Measurements from ENCODE around the gene BSN. TPM values are rescaled to one million over a fixed set of nuclear protein-coding genes. Genes with fewer than 3 reads are reported as not detected.

BSN gene
- total and polyA plus RNA-seq, 2 experiments from 2014 or later, result 0.50 to 5.1 TPM

GRCh38 chr3:49663831-49664230 is 109.6 kb downstream of the BSN start:
- Histone ChIP-seq H3K27me3 (ENCODE audit: insufficient read depth) (no peaks in the 10 kb centered on the region), H3K4me2 (no peak overlapping the region)

More at GRCh38 chr3:49663831-49664230, 109.6 kb downstream of the BSN start:
- Histone ChIP-seq H3K36me3 (ENCODE audit: insufficient read depth) (no peaks in the 10 kb centered on the region), H2AFZ (no peak overlapping the region), H3F3A (replicated peaks; ENCODE audit: low read depth) (no peaks in the 10 kb centered on the region), H3K9me2 (ENCODE audit: insufficient read depth) (no peaks in the 10 kb centered on the region), H3K79me2 (replicated peaks; ENCODE audit: insufficient read depth) (no peaks in the 10 kb centered on the region), H3K4me3 (no peak overlapping the region), H4K20me1 (replicated peaks; ENCODE audit: insufficient read depth) (no peaks in the 10 kb centered on the region), H3K27ac (ENCODE audit: low read depth) (no peak overlapping the region), H3K4me1 (ENCODE audit: insufficient read depth) (no peaks in the 10 kb centered on the region)
- no peak overlapping the region for H3K27ac Mint-ChIP-seq
- ATAC-seq, result no peak
- DNase-seq (ENCODE audit: low spot score), result no peak
- peaks cover 21% of the 10 kb centered on the region for H3K4me1 Mint-ChIP-seq
- H3K4me3 Mint-ChIP-seq, result no peak overlapping the region
- H3K9me3 Mint-ChIP-seq, result no peaks in the 10 kb centered on the region
- H3K27me3 Mint-ChIP-seq (ENCODE audit: insufficient read depth, low read depth, poor library complexity), result peaks cover 15% of the 10 kb centered on the region
- TF ChIP-seq CREB1 (CRISPR knock-in tag; IDR thresholded peaks at IDR 0.05; ENCODE audit: low read depth), result no peak
- TF ChIP-seq ZNF331 (CRISPR knock-in tag; IDR thresholded peaks at IDR 0.05; ENCODE audit: low read depth), result no peak
- TF ChIP-seq CTCF (conservative IDR thresholded peaks at IDR 0.05; ENCODE audit: low read depth in 2 of 2), result no peak
- TF ChIP-seq REST (IDR thresholded peaks at IDR 0.05; ENCODE audit: unreplicated experiment), result no peak
- TF ChIP-seq ZNF462 (CRISPR knock-in tag; IDR thresholded peaks at IDR 0.05), result no peak
- no peak for TF ChIP-seq ZNF114 (CRISPR knock-in tag; IDR thresholded peaks at IDR 0.05)
- TF ChIP-seq JUNB (IDR thresholded peaks at IDR 0.05; ENCODE audit: unreplicated experiment), result no peak
- no peak for TF ChIP-seq STAT1 (IDR thresholded peaks at IDR 0.05; ENCODE audit: unreplicated experiment)
- no peak for TF ChIP-seq POLR2AphosphoS5 (IDR thresholded peaks at IDR 0.05; ENCODE audit: low read depth)
- TF ChIP-seq EZH2 (IDR thresholded peaks at IDR 0.05; ENCODE audit: low read depth, unreplicated experiment), result no peak
- no peak for TF ChIP-seq NANOG (IDR thresholded peaks at IDR 0.05; ENCODE audit: borderline replicate concordance)
- TF ChIP-seq EZH2phosphoT487 (IDR thresholded peaks at IDR 0.05; ENCODE audit: unreplicated experiment), result no peak
- no peak for TF ChIP-seq ETS1 (IDR thresholded peaks at IDR 0.05)
- no peaks in the 10 kb centered on the region; the same call in 2 of the 3 replicates for H3K36me3 Mint-ChIP-seq (ENCODE audit: low read depth)
